Skeletal muscle satellite cell (primary cell): ENCODE measurements around the gene CASP7.
A peak's percentile ranks its signal among the peaks of the same experiment; 100 is the strongest.

ENCODE experiments used
- H3K27me3 ChIP-seq: 2 replicates; pipeline ENCODE4 v1.7.0; 2013; ENCODE audit warnings: low read length; ENCODE audit not compliant: control insufficient read depth, insufficient read depth
- H3K36me3 ChIP-seq: 2 replicates; pipeline ENCODE4 v1.7.0; 2013; ENCODE audit warnings: mild to moderate bottlenecking, control low read depth, low read length; ENCODE audit not compliant: insufficient read depth
- H3K4me1 ChIP-seq: 2 replicates; pipeline ENCODE4 v1.7.0; 2013; ENCODE audit warnings: low read length; ENCODE audit not compliant: control insufficient read depth, insufficient read depth
- H3K4me2 ChIP-seq: 2 replicates; pipeline ENCODE4 v1.7.0; 2013; ENCODE audit warnings: mild to moderate bottlenecking, low read length
- H3K4me3 ChIP-seq: 2 replicates; pipeline ENCODE4 v1.7.0; 2013; ENCODE audit warnings: low read length
- H3K9ac ChIP-seq: 2 replicates; pipeline ENCODE4 v1.7.0; 2013; ENCODE audit warnings: mild to moderate bottlenecking, low read depth, low read length, moderate library complexity
- H3K9me3 ChIP-seq: replicated peaks from 2 replicates; pipeline ENCODE4 v1.7.0; 2013; ENCODE audit warnings: mild to moderate bottlenecking, control low read depth, low read length

CASP7 gene

GRCh38 chr10:113695691-113696090 is 16.0 kb downstream of the CASP7 start:
- Histone ChIP-seq H3K9me3 (peaks cover 2% of the 10 kb centered on the region), H3K9ac (no peak overlapping the region), H3K4me2 (no peak overlapping the region), H3K27me3 (no peaks in the 10 kb centered on the region), H3K4me1 (no peaks in the 10 kb centered on the region), H3K4me3 (no peak overlapping the region), H3K36me3 (peaks cover 22% of the 10 kb centered on the region)

- H3K27me3 ChIP-seq, result no peaks in the 10 kb centered on the region
- H3K9ac ChIP-seq, result no peak overlapping the region
- H3K4me1 ChIP-seq, result no peaks in the 10 kb centered on the region
- peaks cover 15% of the 10 kb centered on the region for H3K36me3 ChIP-seq
- peaks cover 1% of the 10 kb centered on the region for H3K9me3 ChIP-seq
- no peak overlapping the region for H3K4me2 ChIP-seq
- no peak overlapping the region for H3K4me3 ChIP-seq
Measured at GRCh38 chr10:113697595-113697994, 17.9 kb downstream of the CASP7 start.

GRCh38 chr10:113704637-113705343 is 25.1 kb downstream of the CASP7 start:
- no peak overlapping the region for H3K4me2 ChIP-seq
- peaks cover 5% of the 10 kb centered on the region for H3K36me3 ChIP-seq
- no peaks in the 10 kb centered on the region for H3K9me3 ChIP-seq
- H3K4me1 ChIP-seq, result peaks cover 11% of the 10 kb centered on the region
- no peaks in the 10 kb centered on the region for H3K27me3 ChIP-seq
- no peak overlapping the region for H3K4me3 ChIP-seq
- H3K9ac ChIP-seq, result no peak overlapping the region

GRCh38 chr10:113705344-113705652 is 25.6 kb downstream of the CASP7 start:
- Histone ChIP-seq H3K4me2 (no peak overlapping the region), H3K4me3 (no peak overlapping the region), H3K9me3 (no peaks in the 10 kb centered on the region), H3K36me3 (no peaks in the 10 kb centered on the region), H3K4me1 (peaks cover 15% of the 10 kb centered on the region), H3K27me3 (no peaks in the 10 kb centered on the region), H3K9ac (no peak overlapping the region)

- no peak overlapping the region for H3K4me3 ChIP-seq
- H3K27me3 ChIP-seq, result no peaks in the 10 kb centered on the region
- H3K9me3 ChIP-seq, result no peaks in the 10 kb centered on the region
- peaks cover 5% of the 10 kb centered on the region for H3K36me3 ChIP-seq
- no peak overlapping the region for H3K9ac ChIP-seq
- H3K4me2 ChIP-seq, result no peak overlapping the region
- H3K4me1 ChIP-seq, result peaks cover 15% of the 10 kb centered on the region
Measured at GRCh38 chr10:113706623-113707022, 26.9 kb downstream of the CASP7 start.

GRCh38 chr10:113708640-113709039 is 28.9 kb downstream of the CASP7 start:
- Histone ChIP-seq H3K9me3 (no peaks in the 10 kb centered on the region), H3K4me1 (peaks cover 15% of the 10 kb centered on the region), H3K4me3 (no peak overlapping the region), H3K9ac (no peak overlapping the region), H3K4me2 (no peak overlapping the region), H3K36me3 (peaks cover 9% of the 10 kb centered on the region), H3K27me3 (no peaks in the 10 kb centered on the region)

- H3K9ac ChIP-seq, result no peak overlapping the region
- no peaks in the 10 kb centered on the region for H3K27me3 ChIP-seq
- peaks cover 15% of the 10 kb centered on the region for H3K4me1 ChIP-seq
- no peak overlapping the region for H3K4me3 ChIP-seq
- H3K36me3 ChIP-seq, result peaks cover 9% of the 10 kb centered on the region
- no peaks in the 10 kb centered on the region for H3K9me3 ChIP-seq
- H3K4me2 ChIP-seq, result peak overlapping the region; percentile 49
Measured at GRCh38 chr10:113709221-113709838, 29.6 kb downstream of the CASP7 start.

GRCh38 chr10:113711142-113711541 is 31.4 kb downstream of the CASP7 start:
- Histone ChIP-seq H3K9ac (no peak overlapping the region), H3K4me3 (no peak overlapping the region), H3K9me3 (no peaks in the 10 kb centered on the region)

GRCh38 chr10:113712024-113712423 is 32.3 kb downstream of the CASP7 start:
- Histone ChIP-seq H3K9me3 (no peaks in the 10 kb centered on the region), H3K4me2 (no peak overlapping the region), H3K36me3 (peaks cover 13% of the 10 kb centered on the region), H3K4me1 (peaks cover 15% of the 10 kb centered on the region), H3K4me3 (no peak overlapping the region), H3K9ac (no peak overlapping the region), H3K27me3 (no peaks in the 10 kb centered on the region)

More at GRCh38 chr10:113711142-113711541, 31.4 kb downstream of the CASP7 start:
- Histone ChIP-seq H3K36me3 (peaks cover 13% of the 10 kb centered on the region), H3K27me3 (no peaks in the 10 kb centered on the region), H3K4me2 (no peak overlapping the region), H3K4me1 (peaks cover 15% of the 10 kb centered on the region)

- Histone ChIP-seq H3K36me3 (peaks cover 13% of the 10 kb centered on the region), H3K4me3 (no peak overlapping the region), H3K27me3 (no peaks in the 10 kb centered on the region), H3K9ac (no peak overlapping the region), H3K4me1 (peaks cover 15% of the 10 kb centered on the region), H3K4me2 (no peak overlapping the region), H3K9me3 (no peaks in the 10 kb centered on the region)
Measured at GRCh38 chr10:113712755-113713639, 33.3 kb downstream of the CASP7 start.

- no peak overlapping the region for H3K4me3 ChIP-seq
- H3K36me3 ChIP-seq, result peaks cover 13% of the 10 kb centered on the region
- no peaks in the 10 kb centered on the region for H3K9me3 ChIP-seq
- H3K4me2 ChIP-seq, result no peak overlapping the region
- H3K27me3 ChIP-seq, result no peaks in the 10 kb centered on the region
- no peak overlapping the region for H3K9ac ChIP-seq
- H3K4me1 ChIP-seq, result peaks cover 15% of the 10 kb centered on the region
Measured at GRCh38 chr10:113713640-113713982, 33.9 kb downstream of the CASP7 start.
